Activated CD8-positive, alpha-beta T cell treated with anti-CD3 and anti-CD28 coated beads for 36 hours (primary cell): ENCODE data around the gene TM4SF20. TPM values are rescaled to one million over a fixed set of nuclear protein-coding genes. Genes with fewer than 3 reads are reported as not detected.

ENCODE experiments used
- ATAC-seq: fragments of 200-7000 bp; cut with Tn5 transposase; one replicate; pipeline ENCODE4 v1.10.0; 2021; ENCODE audit warnings: mild to moderate bottlenecking, moderate library complexity
- CTCF ChIA-PET: fragments of 350-600 bp; sonication (Branson Sonifier 250); formaldehyde crosslinking; loops from one replicate; lab custom pipeline; 2021; ENCODE audit warnings: antibody characterized with exemption; lab: Charles Lee
- POLR2A ChIA-PET: fragments of 350-600 bp; sonication (Branson Sonifier 250); formaldehyde crosslinking; loops from one replicate; lab custom pipeline; 2021; ENCODE audit warnings: antibody characterized with exemption; lab: Charles Lee
- DNase-seq: peaks from one replicate; pipeline ENCODE4 v3.0.0-alpha.2; 2020
- H3K27ac Mint-ChIP-seq: one replicate; pipeline ENCODE4 v1.8.0; 2021; ENCODE audit warnings: mild to moderate bottlenecking, mixed read lengths
- H3K27me3 Mint-ChIP-seq: one replicate; pipeline ENCODE4 v1.8.0; 2021; ENCODE audit warnings: mixed read lengths
- H3K36me3 Mint-ChIP-seq: one replicate; pipeline ENCODE4 v1.8.0; 2021; ENCODE audit warnings: low read depth, mixed read lengths
- H3K4me1 Mint-ChIP-seq: one replicate; pipeline ENCODE4 v1.8.0; 2021; ENCODE audit warnings: low read depth, mixed read lengths
- H3K4me3 Mint-ChIP-seq: one replicate; pipeline ENCODE4 v1.8.0; 2021; ENCODE audit warnings: mild to moderate bottlenecking, moderate library complexity, mixed read lengths
- H3K9me3 Mint-ChIP-seq: one replicate; pipeline ENCODE4 v1.8.0; 2021; ENCODE audit warnings: mixed read lengths
- intact Hi-C: fragments of 100-400 bp; cut with micrococcal nuclease; formaldehyde crosslinking; loops from one replicate; pipeline ENCODE4 v1.10.0; 2022
- total RNA-seq, 2 experiments: library from RNA; stranded (reverse); gene quantifications; one replicate each; pipeline ENCODE4 v1.2.3, GENCODE V29; 2021
- TF ChIP-seq, protein P1 (sequence below): fragments of 200-600 bp; IDR thresholded peaks from one replicate; pipeline ENCODE4 v1.8.0; 2022; ENCODE audit warnings: antibody characterized with exemption, mild to moderate bottlenecking

The TM4SF20 gene
- total RNA-seq, 2 experiments from 2014 or later = not detected

DNA sequence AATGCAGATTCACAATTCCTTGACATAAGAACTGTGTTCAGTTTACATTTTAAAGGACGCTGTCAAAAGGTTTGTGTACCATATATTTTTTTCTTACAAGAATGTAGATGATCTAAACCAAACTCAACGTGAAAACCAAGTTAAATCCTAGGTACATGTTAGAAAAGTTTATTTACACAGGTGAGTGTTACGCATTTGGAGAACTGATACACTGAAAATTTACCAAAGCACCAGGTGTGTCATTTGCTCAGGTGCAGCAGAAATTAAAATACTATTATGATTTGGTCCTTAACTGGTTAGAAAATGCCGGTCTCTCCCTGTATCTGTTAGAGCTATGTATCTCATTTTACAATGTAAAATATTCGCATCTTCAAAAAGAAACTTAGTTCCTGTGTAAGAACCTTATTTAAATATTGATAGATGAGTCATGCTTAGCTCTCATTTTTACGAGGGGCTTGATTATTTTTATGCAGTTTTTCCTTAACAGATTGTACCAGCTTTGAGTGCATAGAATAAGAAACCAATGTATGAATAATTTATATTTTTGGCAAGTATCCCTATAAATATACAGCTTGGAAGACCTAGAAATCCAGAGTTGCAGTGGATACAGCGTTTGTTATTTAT is 29.0 kb downstream of the TM4SF20 start:
- Mint-ChIP-seq H3K4me3 (no peak overlapping the region), H3K36me3 (peaks cover 10% of the 10 kb centered on the region)

DNA sequence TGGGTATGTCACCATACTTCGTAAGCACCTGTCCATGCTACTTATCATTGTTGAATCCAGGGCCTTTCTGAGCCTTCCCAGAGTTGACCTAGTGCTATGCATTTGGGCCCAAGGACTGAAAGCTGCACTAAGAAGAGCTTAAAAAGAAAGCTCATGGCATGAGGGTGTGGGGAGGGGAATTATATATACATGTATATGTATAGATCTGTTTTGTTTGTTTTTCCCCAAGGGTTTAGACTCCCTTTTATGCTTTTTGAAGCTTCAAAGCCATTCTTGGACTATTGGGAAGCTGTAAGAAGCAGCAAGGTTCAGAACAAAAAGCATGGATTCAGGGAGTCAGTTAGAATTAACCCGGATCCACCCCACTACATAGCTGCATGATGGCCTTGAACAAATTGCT is 30.8 kb downstream of the TM4SF20 start:
- Mint-ChIP-seq H3K4me3 (no peak overlapping the region), H3K4me1 (peaks cover 16% of the 10 kb centered on the region), H3K27me3 (no peaks in the 10 kb centered on the region), H3K9me3 (no peaks in the 10 kb centered on the region), H3K36me3 (peaks cover 10% of the 10 kb centered on the region), H3K27ac (no peak overlapping the region)
- TF ChIP-seq, protein P1, sequence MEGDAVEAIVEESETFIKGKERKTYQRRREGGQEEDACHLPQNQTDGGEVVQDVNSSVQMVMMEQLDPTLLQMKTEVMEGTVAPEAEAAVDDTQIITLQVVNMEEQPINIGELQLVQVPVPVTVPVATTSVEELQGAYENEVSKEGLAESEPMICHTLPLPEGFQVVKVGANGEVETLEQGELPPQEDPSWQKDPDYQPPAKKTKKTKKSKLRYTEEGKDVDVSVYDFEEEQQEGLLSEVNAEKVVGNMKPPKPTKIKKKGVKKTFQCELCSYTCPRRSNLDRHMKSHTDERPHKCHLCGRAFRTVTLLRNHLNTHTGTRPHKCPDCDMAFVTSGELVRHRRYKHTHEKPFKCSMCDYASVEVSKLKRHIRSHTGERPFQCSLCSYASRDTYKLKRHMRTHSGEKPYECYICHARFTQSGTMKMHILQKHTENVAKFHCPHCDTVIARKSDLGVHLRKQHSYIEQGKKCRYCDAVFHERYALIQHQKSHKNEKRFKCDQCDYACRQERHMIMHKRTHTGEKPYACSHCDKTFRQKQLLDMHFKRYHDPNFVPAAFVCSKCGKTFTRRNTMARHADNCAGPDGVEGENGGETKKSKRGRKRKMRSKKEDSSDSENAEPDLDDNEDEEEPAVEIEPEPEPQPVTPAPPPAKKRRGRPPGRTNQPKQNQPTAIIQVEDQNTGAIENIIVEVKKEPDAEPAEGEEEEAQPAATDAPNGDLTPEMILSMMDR = no peak
- POLR2A ChIA-PET = interaction anchor here (1.0 to 1.5 kb wide), 2 partner anchors 14 to 123 kb away, joined by 3 read pairs; no protein-coding TSS in a partner anchor
- no peak for DNase-seq
- ATAC-seq = no peak
- intact Hi-C loops = no loop called here
- CTCF ChIA-PET = interaction anchor here (0.8 to 1.8 kb wide), 9 partner anchors 8 to 418 kb away, joined by 3 to 7 read pairs (median 4); no protein-coding TSS in a partner anchor

More for the DNA sequence above, 29.0 kb downstream of the TM4SF20 start:
- no peaks in the 10 kb centered on the region for H3K9me3 Mint-ChIP-seq
- intact Hi-C loops = no loop called here
- DNase-seq (no peak), ATAC-seq (no peak)
- H3K4me1 Mint-ChIP-seq = peaks cover 16% of the 10 kb centered on the region
- no peak overlapping the region for H3K27ac Mint-ChIP-seq
- ChIA-PET CTCF (interaction anchor here (1.0 to 1.2 kb wide), 2 partner anchors 56 to 195 kb away, joined by 3 read pairs; no protein-coding TSS in a partner anchor), POLR2A (interaction anchor here (1.2 kb wide), 1 partner anchor 11 kb away, joined by 3 read pairs; no protein-coding TSS in a partner anchor)
- TF ChIP-seq, protein P1 = no peak
- H3K27me3 Mint-ChIP-seq = no peaks in the 10 kb centered on the region

DNA sequence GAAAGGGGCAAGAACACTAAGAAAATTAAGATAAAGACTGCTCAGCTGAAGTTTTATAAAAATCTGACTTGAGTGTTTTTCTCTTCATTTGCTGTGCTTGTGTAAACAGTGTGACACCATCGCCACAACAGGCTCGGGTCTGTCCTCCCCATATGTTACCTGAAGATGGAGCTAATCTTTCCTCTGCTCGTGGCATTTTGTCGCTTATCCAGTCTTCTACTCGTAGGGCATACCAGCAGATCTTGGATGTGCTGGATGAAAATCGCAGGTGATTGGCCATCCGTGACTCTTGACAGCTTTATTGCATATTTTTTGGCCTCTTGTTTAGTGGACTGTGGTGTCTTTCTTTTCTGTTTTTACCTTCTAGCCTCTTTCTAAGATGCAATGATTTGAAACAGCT is 32.0 kb downstream of the TM4SF20 start:
- ChIA-PET CTCF (interaction anchor here (1.2 to 1.7 kb wide), 2 partner anchors 9 to 11 kb away, joined by 5 read pairs; no protein-coding TSS in a partner anchor), POLR2A (no interaction called here)
- Mint-ChIP-seq H3K27ac (no peak overlapping the region), H3K27me3 (no peaks in the 10 kb centered on the region), H3K36me3 (peaks cover 16% of the 10 kb centered on the region), H3K4me3 (no peak overlapping the region), H3K9me3 (no peaks in the 10 kb centered on the region), H3K4me1 (peaks cover 16% of the 10 kb centered on the region)
- TF ChIP-seq, protein P1 = no peak
- DNase-seq = no peak
- no peak for ATAC-seq
- intact Hi-C loops = no loop called here

DNA sequence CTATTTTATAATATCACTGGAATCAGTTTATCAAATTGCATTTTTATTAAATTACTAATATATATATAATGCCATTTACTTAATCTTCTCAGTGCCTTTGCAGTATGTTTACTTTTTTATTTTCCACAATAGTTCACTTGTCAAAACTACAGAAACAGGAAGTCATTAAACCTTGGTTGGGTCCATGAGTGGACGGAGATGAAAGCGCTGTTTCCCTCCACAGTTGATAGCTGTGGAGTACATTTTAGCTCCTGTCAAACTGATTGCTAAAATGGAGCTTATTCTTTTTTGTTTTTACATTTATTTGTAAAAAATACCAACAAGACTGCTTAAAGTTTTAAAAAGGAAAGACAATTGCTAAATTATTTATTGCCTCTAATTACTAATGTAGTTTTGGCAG is 34.9 kb downstream of the TM4SF20 start:
- DNase-seq (no peak), ATAC-seq (no peak)
- TF ChIP-seq, protein P1 = no peak
- CTCF ChIA-PET = no interaction called here
- Mint-ChIP-seq H3K36me3 (peaks cover 14% of the 10 kb centered on the region), H3K9me3 (no peaks in the 10 kb centered on the region), H3K27ac (no peak overlapping the region), H3K27me3 (no peaks in the 10 kb centered on the region), H3K4me3 (no peak overlapping the region), H3K4me1 (no peaks in the 10 kb centered on the region)
- intact Hi-C loops = no loop called here
- POLR2A ChIA-PET = no interaction called here

DNA sequence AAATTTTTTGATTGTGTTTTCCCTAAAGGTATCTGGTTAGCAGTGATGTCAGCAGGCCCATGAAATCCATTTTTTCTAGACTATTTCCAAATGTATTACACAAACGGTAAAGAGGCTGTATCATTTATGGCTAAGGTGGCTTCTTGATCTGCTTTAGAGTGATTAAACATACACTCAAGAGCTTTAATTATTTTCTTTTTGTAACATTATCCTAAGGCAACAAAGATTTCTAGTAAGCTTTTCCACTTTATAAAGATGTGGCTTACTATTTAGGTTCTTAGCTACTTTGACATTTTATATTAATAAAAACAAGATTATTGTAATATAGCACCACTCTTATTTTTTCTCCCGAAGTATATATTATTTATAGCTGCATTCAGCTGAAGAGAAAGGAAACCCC is 37.6 kb downstream of the TM4SF20 start:
- ChIA-PET POLR2A (no interaction called here), CTCF (interaction anchor here (1.0 kb wide), 1 partner anchor 103 kb away, joined by 4 read pairs; no protein-coding TSS in a partner anchor)
- TF ChIP-seq, protein P1 = no peak
- peaks cover 16% of the 10 kb centered on the region for H3K36me3 Mint-ChIP-seq
- no peak overlapping the region for H3K4me3 Mint-ChIP-seq
- ATAC-seq = no peak
- H3K27ac Mint-ChIP-seq = no peak overlapping the region
- H3K9me3 Mint-ChIP-seq = no peaks in the 10 kb centered on the region
- DNase-seq = no peak
- intact Hi-C loops = no loop called here
- no peaks in the 10 kb centered on the region for H3K27me3 Mint-ChIP-seq
- no peaks in the 10 kb centered on the region for H3K4me1 Mint-ChIP-seq
